ENCODE data around the gene DUSP22.
"Not testable (repeated sequence)": the region's sequence is repeated elsewhere in the genome, so short reads cannot be mapped to it uniquely, and the experiment has no call there.

DUSP22 gene

GRCh38 chr6:325161-325860 lies 33.0 kb downstream of the DUSP22 start:
- not testable (repeated sequence) for DNase-seq

- not testable (repeated sequence) for DNase-seq
Observed at GRCh38 chr6:326066-326465, 33.8 kb downstream of the DUSP22 start.

GRCh38 chr6:326896-327537 lies 34.7 kb downstream of the DUSP22 start:
- no peak for DNase-seq

- DNase-seq, result no peak
Observed at GRCh38 chr6:327538-328116, 35.3 kb downstream of the DUSP22 start.

GRCh38 chr6:328136-328670 lies 35.9 kb downstream of the DUSP22 start:
- no peak for DNase-seq

GRCh38 chr6:328924-329323 lies 36.6 kb downstream of the DUSP22 start:
- no peak for DNase-seq

- no peak for DNase-seq
Observed at GRCh38 chr6:329888-330691, 37.8 kb downstream of the DUSP22 start.

GRCh38 chr6:330948-331347 lies 38.7 kb downstream of the DUSP22 start:
- no peak for DNase-seq

- DNase-seq, result no peak
Observed at GRCh38 chr6:331622-332521, 39.6 kb downstream of the DUSP22 start.

GRCh38 chr6:332671-333070 lies 40.4 kb downstream of the DUSP22 start:
- DNase-seq, result no peak

- DNase-seq, result no peak
Observed at GRCh38 chr6:333379-334002, 41.2 kb downstream of the DUSP22 start.

GRCh38 chr6:334536-335510 lies 42.5 kb downstream of the DUSP22 start:
- no peak for DNase-seq

- no peak for DNase-seq
Observed at GRCh38 chr6:335572-335971, 43.3 kb downstream of the DUSP22 start.

GRCh38 chr6:336159-337114 lies 44.1 kb downstream of the DUSP22 start:
- no peak for DNase-seq

GRCh38 chr6:337805-338368 lies 45.6 kb downstream of the DUSP22 start:
- DNase-seq, result no peak

- no peak for DNase-seq
Observed at GRCh38 chr6:338815-339262, 46.6 kb downstream of the DUSP22 start.

GRCh38 chr6:339480-339879 lies 47.2 kb downstream of the DUSP22 start:
- no peak for DNase-seq

- DNase-seq, result no peak
Observed at GRCh38 chr6:340186-340955, 48.1 kb downstream of the DUSP22 start.
